A549 (cell line): Measurements from ENCODE around the gene UPK3A.

ENCODE experiments used
- CTCF ChIP-seq: fragments of >200 bp; sonication (Bioruptor Twin); formaldehyde crosslinking; IDR thresholded peaks from 3 replicates; pipeline ENCODE4 v1.5.1; 2016
- EP300 ChIP-seq, 2 experiments: fragments of >200 bp; sonication (Bioruptor Twin); formaldehyde crosslinking; IDR thresholded peaks; 2 replicates in 1 of 2; 3 replicates in 1 of 2; pipeline ENCODE4 v1.6.1; 2016 to 2017
- ESRRA ChIP-seq: fragments of 150-350 bp; IDR thresholded peaks from 2 replicates; pipeline ENCODE4 v1.6.1; 2014; ENCODE audit warnings: mild to moderate bottlenecking, low read length, borderline replicate concordance
- MAFK ChIP-seq: fragments of 450-650 bp; IDR thresholded peaks from 2 replicates; pipeline ENCODE4 v1.6.1; 2014; ENCODE audit not compliant: partially characterized antibody
- POLR2A ChIP-seq: IDR thresholded peaks from 2 replicates; pipeline ENCODE4 v1.6.1; 2012; ENCODE audit warnings: mild to moderate bottlenecking, low read length
- RFX5 ChIP-seq: fragments of 450-650 bp; IDR thresholded peaks from 2 replicates; pipeline ENCODE4 v1.7.1; 2014; ENCODE audit warnings: antibody characterized with exemption, mild to moderate bottlenecking, moderate library complexity

GRCh38 chr22:45335854-45336522 lies 51.2 kb downstream of the UPK3A start:
- TF ChIP-seq MAFK (no peak), RFX5 (no peak), POLR2A (no peak), CTCF (no peak), EP300 (IDR thresholded peaks at IDR 0.05) (no peak), ESRRA (no peak)
